Stimulated activated CD8-positive, alpha-beta memory T cell treated with anti-CD3 and anti-CD28 coated beads, Interleukin-4, amount 100 ng/mL, for 4 hours (primary cell): ENCODE data around the gene SHB.
A peak's percentile ranks its signal among the peaks of the same experiment; 100 is the strongest.

Experiments used
- DNase-seq, 2 donors: peaks; one replicate each; pipeline ENCODE4 v3.0.0-alpha.2; 2020; ENCODE audit warnings: low read depth in 2 of 2, low spot score in 1 of 2

Gene SHB

GRCh38 chr9:38010918-38011704 is 57.9 kb downstream of the SHB start:
- no peak for DNase-seq

DNA sequence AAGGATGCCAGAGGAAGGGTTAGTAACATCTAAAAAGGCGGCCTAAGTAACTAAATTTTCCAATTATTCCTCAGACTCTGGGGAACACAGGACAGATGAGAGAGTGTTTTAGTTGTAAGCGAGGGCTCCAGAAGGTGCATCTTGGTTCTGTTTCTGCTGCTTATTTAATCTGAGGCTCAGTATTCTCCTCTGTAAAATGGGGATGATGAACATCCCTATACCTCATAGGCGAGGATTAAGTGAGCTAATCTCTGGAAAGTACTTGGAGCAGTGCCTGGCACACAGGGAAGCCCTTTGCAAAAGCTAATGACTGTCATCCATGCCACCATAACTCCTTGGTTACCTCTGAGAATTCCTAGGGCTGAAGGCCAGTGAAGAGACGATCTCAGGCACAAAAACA is 59.0 kb downstream of the SHB start:
- DNase-seq = no peak

GRCh38 chr9:38009035-38009501 is 60.0 kb downstream of the SHB start:
- no peak for DNase-seq

DNA sequence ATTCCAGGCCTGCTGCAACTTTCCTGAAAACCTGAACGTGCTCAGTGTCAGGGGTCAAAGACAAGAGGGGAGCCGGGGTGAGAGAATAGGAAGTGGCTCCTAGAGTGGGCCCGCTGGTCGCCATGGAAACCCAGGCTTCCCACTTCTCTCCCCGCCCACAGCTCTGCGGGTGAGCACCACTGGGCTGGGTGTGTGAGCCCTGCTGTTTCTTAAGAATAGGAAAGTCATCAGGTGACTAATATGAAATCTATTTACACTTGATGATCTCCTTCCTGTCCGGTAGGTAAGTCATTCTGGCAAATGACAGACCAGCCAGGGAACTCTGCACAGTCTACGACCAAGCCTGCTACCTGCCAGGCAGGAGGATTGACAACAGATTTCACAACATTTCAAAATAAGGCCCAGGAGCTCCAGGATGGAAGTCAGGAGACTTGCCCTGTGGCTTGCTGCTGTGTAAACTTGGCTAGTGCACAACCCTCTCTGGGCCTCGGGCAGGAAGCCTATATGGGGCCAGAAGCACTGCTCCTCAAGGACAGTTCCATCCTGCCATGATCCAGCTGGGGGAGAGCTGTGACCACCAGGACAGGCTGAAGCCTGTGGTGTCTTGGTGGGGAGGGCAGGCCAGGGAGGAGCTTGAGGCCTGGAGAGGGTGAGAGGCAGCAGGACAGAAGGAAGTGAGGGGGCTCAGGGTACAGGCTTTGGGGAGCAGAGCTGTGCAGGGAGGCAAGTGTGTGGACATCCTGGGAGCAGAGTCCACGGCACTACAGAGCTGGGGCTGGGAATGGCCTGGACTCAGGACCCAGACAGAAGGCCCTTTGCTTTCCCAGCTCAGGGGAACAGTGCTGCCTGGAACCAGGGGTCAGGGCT is 60.6 kb downstream of the SHB start:
- DNase-seq = peak; percentile 5 to 56

DNA sequence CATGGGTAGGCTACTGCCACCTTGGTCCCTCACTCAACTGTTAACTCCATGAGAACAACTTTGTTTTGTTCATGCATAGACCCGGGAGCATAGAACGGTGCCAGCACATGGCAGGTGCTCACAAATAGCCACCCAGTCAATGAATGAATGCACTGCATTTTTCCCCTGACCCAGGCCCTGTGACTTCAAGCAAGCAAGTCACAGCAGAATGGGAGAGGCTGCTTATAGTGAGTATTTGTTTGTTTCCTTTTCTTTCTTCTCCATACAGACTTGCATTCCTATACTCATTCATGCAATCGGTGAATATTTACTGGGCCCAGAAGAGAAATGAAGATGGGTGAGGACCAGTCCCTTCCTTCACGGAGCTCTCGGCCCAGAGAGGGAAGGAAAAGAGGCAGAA is 62.0 kb downstream of the SHB start:
- no peak for DNase-seq

GRCh38 chr9:38006163-38006562 is 62.9 kb downstream of the SHB start:
- DNase-seq = no peak

DNA sequence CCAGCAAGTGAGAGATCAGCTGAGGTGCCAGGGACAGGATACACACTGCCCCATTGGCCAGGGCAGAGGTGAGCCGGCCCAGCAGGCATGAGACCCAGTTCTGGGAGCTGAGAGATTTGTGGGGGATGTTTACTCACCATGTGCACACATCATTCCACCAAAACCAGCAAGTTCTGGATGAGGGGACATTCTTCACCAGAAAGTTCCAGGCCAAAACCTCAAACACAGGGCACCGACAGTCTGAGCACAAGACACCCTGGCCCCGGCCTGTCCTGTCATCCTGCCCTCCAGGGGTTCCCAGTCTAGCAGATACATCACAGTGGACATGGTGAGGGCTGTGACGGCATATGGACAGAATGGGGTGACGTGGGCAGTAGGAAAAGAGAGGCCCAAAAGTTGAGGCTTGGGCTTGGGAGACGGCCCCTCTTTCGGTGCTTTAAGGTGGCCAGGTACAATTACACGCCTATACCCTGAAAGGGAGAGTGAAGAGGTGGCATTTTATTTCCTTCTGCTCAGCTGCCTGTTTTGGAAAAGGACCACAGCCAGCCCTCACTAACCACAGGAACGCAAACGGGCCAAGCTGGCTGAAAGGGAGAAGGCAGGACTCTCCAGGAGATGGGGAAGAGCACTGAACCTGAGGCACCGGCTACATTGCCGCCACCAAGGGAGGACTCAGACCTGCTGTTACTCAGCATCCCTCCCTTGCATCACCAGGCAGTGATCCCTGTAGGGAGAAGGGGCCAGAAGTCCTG is 64.0 kb downstream of the SHB start:
- DNase-seq = no peak

- DNase-seq = no peak
Observed at GRCh38 chr9:38003946-38004808, 64.8 kb downstream of the SHB start.

DNA sequence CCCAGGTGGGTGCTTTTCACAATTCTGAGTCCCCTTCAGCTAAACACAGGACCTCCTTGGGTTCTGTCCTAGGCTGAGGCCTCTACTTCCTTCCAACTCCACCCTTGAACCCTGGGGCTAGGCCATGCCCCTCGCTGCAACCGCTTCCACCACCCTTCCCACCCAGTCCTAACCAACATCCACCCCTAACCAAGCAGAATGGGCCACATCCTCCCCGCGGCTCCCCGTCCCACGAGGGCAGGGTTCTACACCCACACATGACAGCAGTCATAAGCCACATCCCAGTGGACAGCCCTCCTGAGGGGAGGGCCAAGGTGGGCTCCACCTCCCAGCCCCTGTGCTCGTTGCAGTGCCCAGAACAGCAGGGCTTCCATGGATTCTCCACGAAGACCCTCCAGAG is 65.8 kb downstream of the SHB start:
- DNase-seq = no peak

DNA sequence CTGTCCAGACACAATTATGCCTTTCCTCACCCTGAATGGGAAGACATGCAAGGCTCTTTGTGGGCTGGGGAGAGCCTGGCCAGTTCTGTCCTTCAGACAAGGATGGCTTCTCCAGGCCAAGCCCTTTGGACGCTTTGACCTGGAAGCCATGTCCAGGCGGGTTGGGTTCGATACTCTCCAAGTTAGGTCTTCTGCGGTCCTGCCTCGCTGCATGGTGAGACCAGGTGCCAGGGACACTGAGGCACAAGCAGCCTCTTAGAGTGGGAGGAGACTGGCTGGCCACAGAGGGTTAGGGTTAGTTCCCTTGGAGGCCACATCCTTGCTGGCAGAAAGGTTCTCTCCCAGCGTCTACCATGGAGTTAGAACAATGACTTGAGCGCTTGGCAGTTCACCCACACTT is 67.6 kb downstream of the SHB start:
- no peak for DNase-seq

- DNase-seq = no peak
Observed at GRCh38 chr9:38000735-38001134, 68.3 kb downstream of the SHB start.

DNA sequence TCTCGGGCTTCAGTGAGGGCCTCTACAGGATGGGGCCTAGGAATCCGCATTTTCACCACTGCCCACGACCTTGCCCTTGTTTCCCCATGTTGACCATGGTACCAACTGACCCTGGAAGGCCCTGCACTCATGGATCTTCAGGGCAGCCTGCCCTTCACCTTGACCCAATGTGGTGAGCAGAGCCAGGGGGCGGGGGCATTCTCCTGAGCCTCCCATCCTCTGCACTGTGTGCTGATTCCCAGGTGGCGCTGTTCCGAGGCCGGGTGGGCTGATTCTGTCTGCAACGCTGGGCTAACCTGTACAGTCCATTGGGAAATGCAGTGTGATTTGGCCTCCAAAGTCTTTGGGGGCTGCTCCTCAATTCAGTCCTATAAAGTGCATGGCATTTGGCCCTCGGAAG is 68.7 kb downstream of the SHB start:
- DNase-seq = no peak

DNA sequence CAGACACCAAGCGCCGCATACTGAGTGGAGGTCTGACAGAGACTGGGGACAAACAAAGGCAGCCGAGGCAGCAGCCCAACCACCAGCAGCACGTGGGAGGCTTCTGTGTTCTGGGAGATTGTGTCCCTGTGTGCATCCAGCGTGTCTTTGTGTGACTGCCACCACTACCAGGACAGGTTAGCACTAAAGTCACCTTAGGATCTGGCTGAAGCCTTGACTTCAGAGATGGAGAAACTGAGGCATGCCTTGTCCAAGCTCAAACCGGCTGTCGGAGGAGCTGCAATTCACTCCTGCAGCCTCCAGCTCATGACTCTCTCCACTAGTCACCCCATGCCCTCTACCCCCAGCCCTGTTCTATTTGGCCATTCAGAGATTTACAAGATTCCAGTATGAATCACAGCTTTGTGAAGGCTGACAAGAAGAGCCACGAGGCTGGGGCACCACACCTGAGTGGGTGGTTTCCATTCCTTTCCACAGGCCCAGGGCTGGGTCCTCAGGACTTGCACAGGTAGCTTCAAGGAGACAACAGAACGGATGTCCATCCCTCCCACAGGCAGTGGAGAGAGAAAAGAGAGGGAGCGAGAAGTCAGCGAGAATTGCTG is 69.3 kb downstream of the SHB start:
- no peak for DNase-seq

DNA sequence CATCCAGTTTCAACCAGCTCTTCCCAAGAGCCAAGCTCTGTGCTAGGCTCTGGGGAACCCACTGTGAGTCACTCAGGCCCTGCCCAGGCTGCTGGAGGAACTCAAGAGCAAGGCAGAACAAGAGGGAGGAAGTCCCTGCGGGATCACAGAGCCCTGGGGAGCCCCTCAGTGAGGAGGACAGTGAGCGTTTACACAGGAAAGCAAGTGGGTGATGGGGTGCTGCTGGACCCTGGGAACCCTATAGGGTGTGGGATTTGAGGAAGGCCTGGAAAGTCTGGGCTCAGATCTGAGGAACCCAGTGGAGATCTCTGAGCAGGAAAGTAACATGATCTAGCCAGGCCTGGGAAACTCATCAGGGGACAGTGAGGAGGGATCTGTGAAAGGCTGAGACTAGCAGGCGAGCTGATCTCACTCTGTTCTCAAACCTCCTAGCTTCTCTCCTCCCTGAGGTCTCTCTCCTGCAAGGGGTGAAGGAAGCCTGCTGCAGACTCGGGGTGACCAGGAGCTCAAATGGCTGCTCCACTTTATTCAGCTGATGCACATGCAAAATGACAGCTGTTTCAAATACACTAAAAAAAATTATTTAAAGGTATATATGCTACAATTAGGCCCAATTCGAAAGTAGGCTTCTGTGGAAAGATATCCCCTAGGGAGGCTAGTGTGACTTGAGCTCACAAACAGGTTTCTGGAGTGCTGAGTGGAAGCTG is 70.0 kb downstream of the SHB start:
- DNase-seq = no peak

- DNase-seq = no peak
Observed at GRCh38 chr9:37997636-37998374, 71.2 kb downstream of the SHB start.

DNA sequence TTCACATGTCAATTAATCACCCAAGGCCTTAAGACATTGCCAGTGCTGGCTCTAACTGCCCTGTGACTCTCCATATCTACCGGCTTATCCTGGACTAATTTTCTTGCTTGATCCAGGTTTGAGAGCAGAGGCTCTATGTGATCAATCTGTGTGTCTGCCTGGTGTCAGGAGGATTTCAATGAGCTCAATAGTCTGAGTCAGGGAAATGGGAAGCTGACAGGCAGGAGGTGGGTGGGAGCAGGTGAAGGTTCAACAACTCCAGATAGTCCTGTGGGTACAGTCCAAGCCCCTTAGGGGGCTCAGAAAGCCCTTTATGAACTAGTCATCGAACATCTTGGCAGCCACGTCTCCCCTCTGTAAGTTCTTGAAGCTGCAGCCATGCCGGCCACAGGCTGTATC is 72.2 kb downstream of the SHB start:
- DNase-seq = no peak

- no peak for DNase-seq
Observed at GRCh38 chr9:37995961-37996818, 72.8 kb downstream of the SHB start.

DNA sequence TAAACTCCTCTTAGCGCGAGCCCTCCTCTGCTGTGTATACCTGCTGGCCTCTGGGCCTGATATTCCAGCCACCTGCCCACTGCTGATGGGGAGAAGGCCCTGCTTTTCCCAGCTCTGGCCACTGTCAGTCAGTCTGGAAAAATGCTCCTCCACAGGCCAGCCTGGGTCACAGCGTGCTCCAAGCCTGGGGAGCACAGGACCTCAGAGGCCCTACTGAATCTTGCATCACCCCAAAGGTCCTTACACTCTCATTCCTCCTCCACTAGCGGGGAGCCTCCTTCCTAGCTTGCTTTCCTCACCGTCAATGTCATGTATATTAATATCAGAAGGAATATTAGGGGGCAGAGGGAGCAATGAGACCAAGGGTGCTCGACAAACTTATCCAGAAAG is 73.7 kb downstream of the SHB start:
- no peak for DNase-seq
